WTC11 (cell line): Measurements from ENCODE around the gene PBRM1. TPM values are rescaled to one million over a fixed set of nuclear protein-coding genes. Genes with fewer than 3 reads are reported as not detected.
A peak's percentile ranks its signal among the peaks of the same experiment; 100 is the strongest.

Source experiments
- ATAC-seq: fragments of 200-7000 bp; cut with Tn5 transposase; 2 replicates; pipeline ENCODE4 v1.10.0; 2021; ENCODE audit warnings: mild to moderate bottlenecking, moderate library complexity
- CTCF ChIA-PET: fragments of 300-600 bp; sonication (Branson Sonifier 250); formaldehyde crosslinking; loops from one replicate; lab custom pipeline; 2021; ENCODE audit warnings: antibody characterized with exemption; lab: Charles Lee
- POLR2A ChIA-PET: fragments of 350-600 bp; sonication (Branson Sonifier 250); formaldehyde crosslinking; loops from one replicate; lab custom pipeline; 2021; ENCODE audit warnings: antibody characterized with exemption; lab: Charles Lee
- DNase-seq: peaks from one replicate; pipeline ENCODE4 v3.0.0; 2021; ENCODE audit warnings: low spot score
- H3K27ac Mint-ChIP-seq: 2 replicates; pipeline ENCODE4 v1.8.0; 2021; ENCODE audit warnings: mixed read lengths
- H3K27me3 Mint-ChIP-seq: 2 replicates; pipeline ENCODE4 v1.8.0; 2021; ENCODE audit warnings: low read depth, mild to moderate bottlenecking, moderate library complexity, mixed read lengths
- H3K36me3 Mint-ChIP-seq: 2 replicates; pipeline ENCODE4 v1.8.0; 2021; ENCODE audit warnings: mixed read lengths
- H3K4me1 Mint-ChIP-seq: 2 replicates; pipeline ENCODE4 v1.8.0; 2022; ENCODE audit warnings: mixed read lengths
- H3K4me3 Mint-ChIP-seq: 2 replicates; pipeline ENCODE4 v1.8.0; 2021; ENCODE audit warnings: mild to moderate bottlenecking, moderate library complexity, mixed read lengths
- H3K9me3 Mint-ChIP-seq: 2 replicates; pipeline ENCODE4 v1.8.0; 2021; ENCODE audit warnings: mixed read lengths
- AFF4 ChIP-seq: sonication (generic); formaldehyde crosslinking; IDR thresholded peaks from 2 replicates; pipeline ENCODE4 v1.8.1; 2023; ENCODE audit warnings: mild to moderate bottlenecking, missing genetic modification reagents, borderline replicate concordance
- ATF1 ChIP-seq: sonication (generic); formaldehyde crosslinking; IDR thresholded peaks from 2 replicates; pipeline ENCODE4 v1.8.1; 2023; ENCODE audit warnings: mild to moderate bottlenecking, moderate library complexity, missing genetic modification reagents
- EMX1 ChIP-seq: fragments of 250-450 bp; sonication (Bioruptor Pico); IDR thresholded peaks from 2 replicates; pipeline ENCODE4 v1.8.0; 2021; ENCODE audit warnings: mild to moderate bottlenecking
- GTF2I ChIP-seq: fragments of 250-450 bp; sonication (Bioruptor Pico); conservative IDR thresholded peaks from 2 replicates; pipeline ENCODE4 v1.4.0; 2021; ENCODE audit warnings: mild to moderate bottlenecking
- JUN ChIP-seq: sonication (generic); formaldehyde crosslinking; IDR thresholded peaks from 2 replicates; pipeline ENCODE4 v1.8.0; 2023; ENCODE audit warnings: mild to moderate bottlenecking, missing genetic modification reagents
- MAX ChIP-seq: sonication (generic); formaldehyde crosslinking; IDR thresholded peaks from 2 replicates; pipeline ENCODE4 v1.8.0; 2022; ENCODE audit warnings: mild to moderate bottlenecking, missing genetic modification reagents
- NFYB ChIP-seq: sonication (generic); formaldehyde crosslinking; conservative IDR thresholded peaks from 2 replicates; pipeline ENCODE4 v1.8.0; 2022; ENCODE audit warnings: low read depth, missing genetic modification reagents
- NR3C1 ChIP-seq: sonication (generic); formaldehyde crosslinking; conservative IDR thresholded peaks from 2 replicates; pipeline ENCODE4 v1.8.1; 2023; ENCODE audit warnings: low read depth, mild to moderate bottlenecking, missing genetic modification reagents
- OVOL2 ChIP-seq: fragments of 250-450 bp; sonication (Bioruptor Pico); IDR thresholded peaks from 2 replicates; pipeline ENCODE4 v1.9.0; 2021; ENCODE audit warnings: mild to moderate bottlenecking, borderline replicate concordance
- PREB ChIP-seq: sonication (generic); formaldehyde crosslinking; IDR thresholded peaks from 2 replicates; pipeline ENCODE4 v1.8.1; 2022; ENCODE audit warnings: mild to moderate bottlenecking, missing genetic modification reagents, moderate library complexity, borderline replicate concordance
- RORB ChIP-seq: fragments of 250-450 bp; sonication (Bioruptor Pico); IDR thresholded peaks from 2 replicates; pipeline ENCODE4 v1.9.0; 2021; ENCODE audit warnings: mild to moderate bottlenecking
- TCF7 ChIP-seq: sonication (generic); formaldehyde crosslinking; IDR thresholded peaks from 2 replicates; pipeline ENCODE4 v1.8.0; 2022; ENCODE audit warnings: mild to moderate bottlenecking, low read depth, missing genetic modification reagents, moderate library complexity
- TEAD4 ChIP-seq: sonication (generic); formaldehyde crosslinking; IDR thresholded peaks from 2 replicates; pipeline ENCODE4 v1.8.0; 2022; ENCODE audit warnings: mild to moderate bottlenecking, missing genetic modification reagents
- USF2 ChIP-seq: sonication (generic); formaldehyde crosslinking; IDR thresholded peaks from 2 replicates; pipeline ENCODE4 v1.8.1; 2023; ENCODE audit warnings: mild to moderate bottlenecking, missing genetic modification reagents, moderate library complexity
- ZNF138 ChIP-seq: sonication (generic); formaldehyde crosslinking; conservative IDR thresholded peaks from 2 replicates; pipeline ENCODE4 v1.8.1; 2022; ENCODE audit warnings: mild to moderate bottlenecking, moderate library complexity, missing genetic modification reagents
- ZNF263 ChIP-seq: sonication (generic); formaldehyde crosslinking; IDR thresholded peaks from 2 replicates; pipeline ENCODE4 v1.8.1; 2022; ENCODE audit warnings: low read depth, mild to moderate bottlenecking, moderate library complexity, missing genetic modification reagents
- ZNF281 ChIP-seq: sonication (generic); formaldehyde crosslinking; IDR thresholded peaks from 2 replicates; pipeline ENCODE4 v1.8.0; 2023; ENCODE audit warnings: mild to moderate bottlenecking, missing genetic modification reagents
- ZNF416 ChIP-seq: fragments of 250-450 bp; sonication (Bioruptor Pico); IDR thresholded peaks from 2 replicates; pipeline ENCODE4 v1.9.0; 2021; ENCODE audit warnings: mild to moderate bottlenecking, inconsistent platforms
- ZNF423 ChIP-seq: fragments of 250-450 bp; sonication (Bioruptor Pico); IDR thresholded peaks from 2 replicates; pipeline ENCODE4 v2.1.2; 2022; ENCODE audit warnings: mild to moderate bottlenecking, moderate library complexity
- total RNA-seq: library from RNA; stranded (reverse); gene quantifications from 3 replicates; pipeline ENCODE4 v1.2.3, GENCODE V29; 2021
- TF ChIP-seq, protein P1 (sequence below): sonication (generic); formaldehyde crosslinking; conservative IDR thresholded peaks from 2 replicates; pipeline ENCODE4 v1.8.1; 2022; ENCODE audit warnings: mild to moderate bottlenecking, missing genetic modification reagents

Gene PBRM1
- total RNA-seq, 1 experiment from 2014 or later, result 48.8 TPM

DNA sequence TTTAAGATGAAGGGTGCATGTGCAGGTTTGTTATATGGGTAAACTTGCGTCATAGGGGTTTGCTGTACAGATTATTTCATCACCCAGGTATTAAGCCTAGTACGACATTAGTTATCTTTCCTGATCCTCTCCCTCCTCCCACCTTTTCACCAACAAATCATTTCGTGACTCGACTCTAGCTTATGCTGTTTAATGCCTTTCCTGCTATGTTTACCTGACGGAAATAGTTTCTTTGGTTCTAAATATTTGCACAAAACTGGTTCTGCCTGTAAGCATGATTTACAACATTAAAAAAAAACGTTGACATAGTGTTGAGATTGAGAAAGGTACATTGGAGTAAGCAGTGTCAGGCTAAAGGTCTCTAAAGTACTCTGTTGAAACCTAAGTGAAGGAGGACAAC is 2.6 kb upstream of the PBRM1 start:
- DNase-seq, result no peak
- Mint-ChIP-seq H3K4me1 (peaks cover 25% of the 10 kb centered on the region), H3K4me3 (peak overlapping the region; percentile 12; the same call in 1 of the 2 replicates), H3K9me3 (no peaks in the 10 kb centered on the region), H3K27me3 (no peaks in the 10 kb centered on the region; the same call in 1 of the 2 replicates), H3K36me3 (peaks cover 72% of the 10 kb centered on the region), H3K27ac (peak overlapping the region; percentile 78)
- no peak for ATAC-seq
- ChIA-PET POLR2A (no interaction called here), CTCF (interaction anchor here (0.6 kb wide), 1 partner anchor 218 kb away, joined by 3 read pairs; no protein-coding TSS in a partner anchor)
- no peak for TF ChIP-seq MAX (CRISPR knock-in tag)
- TF ChIP-seq TEAD4 (CRISPR knock-in tag), result no peak
- no peak for TF ChIP-seq TCF7 (CRISPR knock-in tag)
- TF ChIP-seq OVOL2, result no peak
- no peak for TF ChIP-seq NR3C1 (CRISPR knock-in tag)
- TF ChIP-seq RORB (CRISPR knock-in tag), result no peak
- TF ChIP-seq JUN, result no peak
- TF ChIP-seq ZNF263 (CRISPR knock-in tag), result no peak
- TF ChIP-seq EMX1, result no peak

GRCh38 chr3:52685285-52685708 is 416 bp downstream of the PBRM1 start:
- Mint-ChIP-seq H3K4me1 (peaks cover 30% of the 10 kb centered on the region), H3K27ac (peak overlapping the region; percentile 89), H3K9me3 (no peaks in the 10 kb centered on the region), H3K4me3 (peak overlapping the region; percentile 84), H3K27me3 (no peaks in the 10 kb centered on the region; the same call in 1 of the 2 replicates), H3K36me3 (peaks cover 45% of the 10 kb centered on the region)
- TF ChIP-seq NR3C1 (CRISPR knock-in tag) (no peak), AFF4 (CRISPR knock-in tag) (no peak), ZNF423 (CRISPR knock-in tag) (no peak), PREB (CRISPR knock-in tag) (no peak), MAX (CRISPR knock-in tag) (no peak), ZNF416 (CRISPR knock-in tag) (no peak), RORB (CRISPR knock-in tag) (no peak)
- TF ChIP-seq, protein P1, sequence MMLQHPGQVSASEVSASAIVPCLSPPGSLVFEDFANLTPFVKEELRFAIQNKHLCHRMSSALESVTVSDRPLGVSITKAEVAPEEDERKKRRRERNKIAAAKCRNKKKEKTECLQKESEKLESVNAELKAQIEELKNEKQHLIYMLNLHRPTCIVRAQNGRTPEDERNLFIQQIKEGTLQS (CRISPR knock-in tag), result no peak
- ChIA-PET POLR2A (no interaction called here), CTCF (interaction anchor here (1.0 kb wide), 1 partner anchor 203 kb away, joined by 4 read pairs; no protein-coding TSS in a partner anchor)
- DNase-seq, result peak; percentile 78
- peak; percentile 86 for ATAC-seq

DNA sequence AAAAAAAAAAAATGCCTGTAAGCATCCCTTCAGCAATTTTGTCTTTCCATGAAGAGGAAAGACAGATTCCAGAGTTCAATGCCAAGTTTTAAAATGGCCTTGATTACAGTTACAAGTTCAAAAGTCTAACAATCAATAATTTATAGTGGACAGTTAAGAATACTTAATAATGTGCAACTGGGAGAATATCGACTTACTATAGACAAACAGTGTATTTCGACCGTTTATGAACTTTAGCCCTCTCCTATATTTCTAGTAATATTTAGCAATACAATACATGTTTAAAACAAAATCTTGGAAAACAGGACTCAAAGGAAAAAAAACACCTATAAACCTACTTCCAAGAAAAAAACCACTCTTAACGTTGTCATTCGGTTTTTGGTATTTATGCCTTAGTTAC is 1.5 kb downstream of the PBRM1 start:
- H3K27ac Mint-ChIP-seq, result no peak overlapping the region
- no peaks in the 10 kb centered on the region for H3K9me3 Mint-ChIP-seq
- DNase-seq (no peak), ATAC-seq (no peak)
- ChIA-PET CTCF (no interaction called here), POLR2A (no interaction called here)
- peaks cover 36% of the 10 kb centered on the region for H3K36me3 Mint-ChIP-seq
- no peaks in the 10 kb centered on the region; the same call in 1 of the 2 replicates for H3K27me3 Mint-ChIP-seq
- peaks cover 30% of the 10 kb centered on the region for H3K4me1 Mint-ChIP-seq
- peak overlapping the region; percentile 84 for H3K4me3 Mint-ChIP-seq
- no peak for TF ChIP-seq ATF1 (CRISPR knock-in tag)
- TF ChIP-seq ZNF138 (CRISPR knock-in tag), result no peak
- no peak for TF ChIP-seq PREB (CRISPR knock-in tag)
- no peak for TF ChIP-seq GTF2I (CRISPR knock-in tag)
- no peak for TF ChIP-seq NFYB (CRISPR knock-in tag)
- no peak for TF ChIP-seq NR3C1 (CRISPR knock-in tag)
- no peak for TF ChIP-seq ZNF281 (CRISPR knock-in tag)
- TF ChIP-seq USF2 (CRISPR knock-in tag), result no peak
